Measurements from ENCODE around the gene ETDC. TPM values are rescaled to one million over a fixed set of nuclear protein-coding genes. Genes with fewer than 3 reads are reported as not detected.
"Not testable (repeated sequence)": the region's sequence is repeated elsewhere in the genome, so short reads cannot be mapped to it uniquely, and the experiment has no call there.

Gene ETDC
- total and polyA plus RNA-seq, 2 of the 4 experiments (the other 2 are of a cell fraction), result not detected

DNA sequence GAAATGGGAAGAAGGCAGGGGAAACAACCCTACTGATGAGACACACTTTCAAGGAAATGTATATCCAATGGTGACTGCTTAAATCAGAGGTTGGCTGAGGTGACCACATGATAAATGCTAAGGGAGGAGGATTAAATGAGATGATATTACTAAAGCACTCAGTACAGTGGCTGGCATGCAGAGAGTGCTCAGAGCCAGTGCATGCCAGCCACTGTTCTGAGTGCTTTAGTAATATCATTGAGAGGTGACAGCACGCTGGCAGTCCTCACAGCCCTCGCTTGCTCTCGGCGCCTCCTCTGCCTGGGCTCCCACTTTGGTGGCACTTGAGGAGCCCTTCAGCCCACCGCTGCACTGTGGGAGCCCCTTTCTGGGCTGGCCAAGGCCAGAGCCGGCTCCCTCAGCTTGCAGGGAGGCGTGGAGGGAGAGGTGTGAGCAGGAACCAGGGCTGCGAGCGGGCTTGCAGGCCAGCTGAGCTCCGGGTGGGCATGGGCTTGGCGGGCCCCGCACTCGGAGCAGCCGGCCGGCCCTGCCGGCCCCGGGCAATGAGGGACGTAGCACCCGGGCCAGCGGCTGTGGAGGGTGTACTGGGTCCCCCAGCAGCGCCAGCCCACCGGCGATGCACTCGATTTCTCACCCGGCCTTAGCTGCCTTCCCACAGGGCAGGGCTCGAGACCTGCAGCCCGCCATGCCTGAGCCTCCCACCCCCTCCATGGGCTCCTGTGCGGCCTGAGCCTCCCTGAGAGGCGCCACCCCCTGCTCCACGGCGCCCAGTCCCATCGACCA lies 15.9 kb downstream of the ETDC start:
- H3K4ac ChIP-seq (ENCODE audit: low read depth, low read length); H2AFZ ChIP-seq (replicated peaks; ENCODE audit: low read length, poor library complexity); H2AK9ac ChIP-seq (replicated peaks; ENCODE audit: low read depth, low read length, poor library complexity); H3K4me3 ChIP-seq (ENCODE audit: insufficient read depth, low read depth, low read length); H2BK15ac ChIP-seq (ENCODE audit: low read depth, low read length); POLR2A ChIA-PET (ENCODE audit: unreplicated experiment); H3K79me1 ChIP-seq (ENCODE audit: low read depth in 1 of 2, low read length in 2 of 2); H2AK5ac ChIP-seq (ENCODE audit: low read depth, low read length); BruUV-seq (replicated peaks); H3K27ac ChIP-seq (ENCODE audit: insufficient read depth, low read length); in situ Hi-C loops (cut with MboI; ENCODE audit: low sequenced_read_pairs); ATAC-seq (ENCODE audit: low read depth); intact Hi-C loops (cut with micrococcal nuclease); H3K4me1 ChIP-seq (ENCODE audit: control insufficient read depth, insufficient read depth, low read length); H4K8ac ChIP-seq (ENCODE audit: low read depth in 2 of 2, low read length in 2 of 2); H3K4me2 ChIP-seq (ENCODE audit: low read depth, low read length); DNase-seq; H3K9me3 ChIP-seq (ENCODE audit: control insufficient read depth, insufficient read depth, low read length); H2BK120ac ChIP-seq (ENCODE audit: low read depth, low read length); H4K91ac ChIP-seq (ENCODE audit: insufficient read depth, low read depth, low read length); H3K14ac ChIP-seq (replicated peaks; ENCODE audit: low read depth, low read length); H3K9ac ChIP-seq (ENCODE audit: low read depth, low read length); H3K27me3 ChIP-seq (ENCODE audit: control insufficient read depth, insufficient read depth, low read length); H3K36me3 ChIP-seq (ENCODE audit: control insufficient read depth, insufficient read depth, low read length); H4K20me1 ChIP-seq (ENCODE audit: insufficient read depth, low read length); H2BK20ac ChIP-seq (ENCODE audit: low read depth, low read length); H3K18ac ChIP-seq (ENCODE audit: low read depth, low read length); dilution Hi-C loops (cut with HindIII; ENCODE audit: low sequenced_read_pairs, unreplicated experiment); H4K5ac ChIP-seq (ENCODE audit: low read depth, low read length); H2BK5ac ChIP-seq (ENCODE audit: low read depth, low read length, poor library complexity, severe bottlenecking); H3K23ac ChIP-seq (ENCODE audit: low read depth, low read length); H3K56ac ChIP-seq (ENCODE audit: extremely low read depth, insufficient read depth, low read length); H3K9me1 ChIP-seq (ENCODE audit: insufficient read depth, low read length): not testable (repeated sequence)
- CTCF ChIA-PET, result interaction anchor here (0.7 kb wide), 1 partner anchor 11 kb away, joined by 3 read pairs; no protein-coding TSS in a partner anchor
- WGBS, 2 experiments (ENCODE audit: extremely low coverage in 2 of 2, insufficient read length in 1 of 2), result 96% methylated on average over 9 of the region's 32 CpGs; no CpG with 5 or more reads in 1 of the 2 experiments
